CD4-positive, CD25-positive, alpha-beta regulatory T cell (primary cell): ENCODE measurements around the gene NOXO1. TPM values are rescaled to one million over a fixed set of nuclear protein-coding genes. Genes with fewer than 3 reads are reported as not detected.

Source experiments
- ATAC-seq, 2 donors: fragments of 150-1000 bp; cut with Tn5 transposase; one replicate each; pipeline ENCODE4 v1.10.0; 2021; ENCODE audit warnings: low read depth in 2 of 2, moderate number of reproducible peaks in 2 of 2, moderate library complexity in 1 of 2
- DNase-seq, 3 donors: peaks; one replicate each; pipeline versions ENCODE4 v3.0.0 to v3.0.0-alpha.2; 2012 to 2022; ENCODE audit warnings: mixed read lengths in 1 of 3
- H3K27ac ChIP-seq: one replicate; pipeline ENCODE4 v1.7.0; 2013; ENCODE audit warnings: mild to moderate bottlenecking, low read length; ENCODE audit not compliant: insufficient read depth, poor library complexity, severe bottlenecking
- H3K27me3 ChIP-seq: one replicate; pipeline ENCODE4 v1.7.0; 2013; ENCODE audit warnings: low read length; ENCODE audit not compliant: control insufficient read depth, insufficient read depth
- H3K36me3 ChIP-seq: one replicate; pipeline ENCODE4 v1.7.0; 2013; ENCODE audit warnings: mild to moderate bottlenecking, low read length, moderate library complexity; ENCODE audit not compliant: control insufficient read depth, insufficient read depth
- H3K4me1 ChIP-seq: 2 replicates; pipeline ENCODE4 v1.7.0; 2013; ENCODE audit warnings: mild to moderate bottlenecking, low read length; ENCODE audit not compliant: insufficient read depth, control insufficient read depth, poor library complexity, severe bottlenecking
- H3K4me3 ChIP-seq: one replicate; pipeline ENCODE4 v1.7.0; 2013; ENCODE audit warnings: low read depth, mild to moderate bottlenecking, low read length, moderate library complexity
- H3K9me3 ChIP-seq, 2 experiments: 1 replicate in 1 of 2; 2 replicates in 1 of 2; pipeline ENCODE4 v1.7.0; 2013; ENCODE audit warnings: low read length in 2 of 2, mild to moderate bottlenecking in 1 of 2, moderate library complexity in 1 of 2; ENCODE audit not compliant: control insufficient read depth in 2 of 2
- H3K27ac Mint-ChIP-seq, 3 donors: one replicate each; pipeline ENCODE4 v1.8.0; 2020 to 2022; ENCODE audit warnings: mild to moderate bottlenecking in 3 of 3, mixed read lengths in 3 of 3, moderate library complexity in 2 of 3
- H3K27me3 Mint-ChIP-seq: one replicate; pipeline ENCODE4 v1.8.0; 2022; ENCODE audit warnings: mild to moderate bottlenecking, mixed read lengths
- H3K36me3 Mint-ChIP-seq: one replicate; pipeline ENCODE4 v1.8.0; 2020; ENCODE audit warnings: mixed read lengths
- H3K4me1 Mint-ChIP-seq, 4 donors: one replicate each; pipeline ENCODE4 v1.8.0; 2020 to 2022; ENCODE audit warnings: mixed read lengths in 4 of 4, mild to moderate bottlenecking in 1 of 4
- H3K4me3 Mint-ChIP-seq, 4 donors: one replicate each; pipeline ENCODE4 v1.8.0; 2020 to 2022; ENCODE audit warnings: mild to moderate bottlenecking in 4 of 4, mixed read lengths in 4 of 4, moderate library complexity in 3 of 4
- H3K9me3 Mint-ChIP-seq, 7 donors: one replicate each; pipeline ENCODE4 v1.8.0; 2020 to 2022; ENCODE audit warnings: mixed read lengths in 7 of 7, mild to moderate bottlenecking in 3 of 7, moderate library complexity in 2 of 7
- polyA plus RNA-seq, 4 donors: library from polyadenylated mRNA; unstranded; fragments of 300-500 nt; fragmentation: Illumina TruSeq; gene quantifications; one replicate each; pipeline ENCODE4 v1.2.3, GENCODE V29; 2021
- total RNA-seq: library from RNA; stranded (reverse); gene quantifications from one replicate; pipeline ENCODE4 v1.2.3, GENCODE V29; 2022

NOXO1 gene
- total and polyA plus RNA-seq, 5 donors from 2014 or later: 0.16 to 0.47 (median 0.35) TPM; not detected in 2

- Mint-ChIP-seq H3K36me3 (no peaks in the 10 kb centered on the region), H3K4me3 (peak overlapping the region; percentile 72 to 97 (median 83)), H3K4me1 (peaks cover 0 to 48% (median 21%) of the 10 kb centered on the region in 4 donors), H3K27ac (peak overlapping the region; percentile 38 to 78 (median 72)), H3K9me3 (no peaks in the 10 kb centered on the region), H3K27me3 (no peaks in the 10 kb centered on the region)
- ATAC-seq: no peak
- no peaks in the 10 kb centered on the region for H3K9me3 ChIP-seq
- H3K4me3 ChIP-seq: peak overlapping the region; percentile 71
- peak in 1 of 3 donors; percentile 37 for DNase-seq
- H3K4me1 ChIP-seq: peaks cover 45% of the 10 kb centered on the region
- H3K36me3 ChIP-seq: no peaks in the 10 kb centered on the region
- H3K27me3 ChIP-seq: no peaks in the 10 kb centered on the region
- H3K27ac ChIP-seq: peak overlapping the region; percentile 89
Observed at GRCh38 chr16:2008631-2009163, 27.4 kb upstream of the NOXO1 start.

GRCh38 chr16:2008009-2008526 lies 26.8 kb upstream of the NOXO1 start:
- peak in 1 of 3 donors; percentile 33 for DNase-seq
- Mint-ChIP-seq H3K4me1 (peaks cover 0 to 48% (median 21%) of the 10 kb centered on the region in 4 donors), H3K9me3 (no peaks in the 10 kb centered on the region), H3K27me3 (no peaks in the 10 kb centered on the region), H3K4me3 (peak overlapping the region; percentile 72 to 97 (median 83)), H3K27ac (peak overlapping the region in 2 of 3 donors; percentile 72 to 78), H3K36me3 (no peaks in the 10 kb centered on the region)
- no peak for ATAC-seq
- no peaks in the 10 kb centered on the region for H3K9me3 ChIP-seq
- H3K4me1 ChIP-seq: peaks cover 46% of the 10 kb centered on the region
- no peaks in the 10 kb centered on the region for H3K27me3 ChIP-seq
- peak overlapping the region; percentile 89 for H3K27ac ChIP-seq
- no peaks in the 10 kb centered on the region for H3K36me3 ChIP-seq
- peak overlapping the region; percentile 71 for H3K4me3 ChIP-seq

GRCh38 chr16:2007081-2007836 lies 26.0 kb upstream of the NOXO1 start:
- H3K4me1 ChIP-seq: peaks cover 46% of the 10 kb centered on the region
- peak overlapping the region in 1 of 3 donors; percentile 78 for H3K27ac Mint-ChIP-seq

GRCh38 chr16:2006317-2006716 lies 25.0 kb upstream of the NOXO1 start:
- DNase-seq (no peak), ATAC-seq (no peak)
- H3K27ac Mint-ChIP-seq: peak overlapping the region in 1 of 3 donors; percentile 67
- Histone ChIP-seq H3K36me3 (peaks cover 11% of the 10 kb centered on the region), H3K27me3 (no peaks in the 10 kb centered on the region), H3K4me3 (no peak overlapping the region), H3K4me1 (peaks cover 46% of the 10 kb centered on the region), H3K9me3 (no peaks in the 10 kb centered on the region), H3K27ac (no peak overlapping the region)
- peak overlapping the region in 3 of 4 donors; percentile 21 to 72 (median 55) for H3K4me3 Mint-ChIP-seq
- H3K27me3 Mint-ChIP-seq: no peaks in the 10 kb centered on the region
- H3K4me1 Mint-ChIP-seq: peaks cover 0 to 48% (median 21%) of the 10 kb centered on the region in 4 donors
- H3K9me3 Mint-ChIP-seq: no peaks in the 10 kb centered on the region
- no peaks in the 10 kb centered on the region for H3K36me3 Mint-ChIP-seq

More at GRCh38 chr16:2007081-2007836, 26.0 kb upstream of the NOXO1 start:
- H3K27me3 ChIP-seq: no peaks in the 10 kb centered on the region
- no peak for DNase-seq
- no peak overlapping the region for H3K27ac ChIP-seq
- H3K4me1 Mint-ChIP-seq: peaks cover 0 to 48% (median 21%) of the 10 kb centered on the region in 4 donors
- no peak overlapping the region for H3K4me3 ChIP-seq
- no peak for ATAC-seq
- H3K36me3 ChIP-seq: peaks cover 2% of the 10 kb centered on the region
- peak overlapping the region; percentile 72 to 97 (median 83) for H3K4me3 Mint-ChIP-seq
- no peaks in the 10 kb centered on the region for H3K9me3 ChIP-seq
- no peaks in the 10 kb centered on the region for H3K36me3 Mint-ChIP-seq
- no peaks in the 10 kb centered on the region for H3K9me3 Mint-ChIP-seq
- H3K27me3 Mint-ChIP-seq: no peaks in the 10 kb centered on the region

- Mint-ChIP-seq H3K27ac (no peak overlapping the region), H3K4me1 (peaks cover 0 to 48% (median 21%) of the 10 kb centered on the region in 4 donors), H3K36me3 (no peaks in the 10 kb centered on the region), H3K9me3 (no peaks in the 10 kb centered on the region), H3K4me3 (peak overlapping the region in 2 of 4 donors; percentile 55 to 61), H3K27me3 (no peaks in the 10 kb centered on the region)
- no peak for ATAC-seq
- H3K36me3 ChIP-seq: peaks cover 16% of the 10 kb centered on the region
- no peaks in the 10 kb centered on the region for H3K27me3 ChIP-seq
- no peaks in the 10 kb centered on the region for H3K9me3 ChIP-seq
- no peak for DNase-seq
- no peak overlapping the region for H3K27ac ChIP-seq
- no peak overlapping the region for H3K4me3 ChIP-seq
- peaks cover 46% of the 10 kb centered on the region for H3K4me1 ChIP-seq
Observed at GRCh38 chr16:2005646-2006045, 24.4 kb upstream of the NOXO1 start.

GRCh38 chr16:2004795-2005517 lies 23.7 kb upstream of the NOXO1 start:
- no peak overlapping the region for H3K4me3 ChIP-seq
- no peak for DNase-seq
- H3K4me3 Mint-ChIP-seq: no peak overlapping the region
- H3K4me1 ChIP-seq: peaks cover 39% of the 10 kb centered on the region
- H3K27ac Mint-ChIP-seq: no peak overlapping the region
- H3K27me3 ChIP-seq: no peaks in the 10 kb centered on the region
- H3K27ac ChIP-seq: no peak overlapping the region
- no peaks in the 10 kb centered on the region for H3K9me3 Mint-ChIP-seq
- no peaks in the 10 kb centered on the region for H3K9me3 ChIP-seq
- peaks cover 16% of the 10 kb centered on the region for H3K36me3 ChIP-seq
- no peak for ATAC-seq
- H3K4me1 Mint-ChIP-seq: peaks cover 0 to 42% (median 18%) of the 10 kb centered on the region in 4 donors
- H3K36me3 Mint-ChIP-seq: no peaks in the 10 kb centered on the region
- no peaks in the 10 kb centered on the region for H3K27me3 Mint-ChIP-seq

- H3K27ac ChIP-seq: no peak overlapping the region
- peaks cover 35% of the 10 kb centered on the region for H3K4me1 ChIP-seq
- no peak overlapping the region for H3K4me3 ChIP-seq
- ATAC-seq: peak; percentile 89 to 94
- no peaks in the 10 kb centered on the region for H3K9me3 ChIP-seq
- peaks cover 0 to 40% (median 17%) of the 10 kb centered on the region in 4 donors for H3K4me1 Mint-ChIP-seq
- H3K27me3 Mint-ChIP-seq: no peaks in the 10 kb centered on the region
- H3K27ac Mint-ChIP-seq: no peak overlapping the region
- no peaks in the 10 kb centered on the region for H3K36me3 Mint-ChIP-seq
- no peaks in the 10 kb centered on the region for H3K27me3 ChIP-seq
- no peak overlapping the region for H3K4me3 Mint-ChIP-seq
- H3K36me3 ChIP-seq: peaks cover 21% of the 10 kb centered on the region
- no peaks in the 10 kb centered on the region for H3K9me3 Mint-ChIP-seq
- peak; percentile 70 to 87 (median 82) for DNase-seq
Observed at GRCh38 chr16:2003827-2004641, 22.8 kb upstream of the NOXO1 start.
